Activated naive CD8-positive, alpha-beta T cell treated with anti-CD3 and anti-CD28 coated beads for 36 hours (primary cell): Measurements from ENCODE around the gene RPP25L. TPM values are rescaled to one million over a fixed set of nuclear protein-coding genes. Genes with fewer than 3 reads are reported as not detected.

Source experiments
- DNase-seq: peaks from one replicate; pipeline ENCODE4 v3.0.0; 2021
- H3K27ac Mint-ChIP-seq: one replicate; pipeline ENCODE4 v1.8.0; 2022; ENCODE audit warnings: mild to moderate bottlenecking, moderate library complexity, mixed read lengths
- H3K27me3 Mint-ChIP-seq: one replicate; pipeline ENCODE4 v1.8.0; 2022; ENCODE audit warnings: mild to moderate bottlenecking, mixed read lengths
- H3K36me3 Mint-ChIP-seq: one replicate; pipeline ENCODE4 v1.8.0; 2021; ENCODE audit warnings: mild to moderate bottlenecking, mixed read lengths
- H3K4me1 Mint-ChIP-seq: one replicate; pipeline ENCODE4 v1.8.0; 2021; ENCODE audit warnings: mixed read lengths
- H3K4me3 Mint-ChIP-seq: one replicate; pipeline ENCODE4 v1.8.0; 2022; ENCODE audit warnings: mild to moderate bottlenecking, moderate library complexity, mixed read lengths
- H3K9me3 Mint-ChIP-seq: one replicate; pipeline ENCODE4 v1.8.0; 2022; ENCODE audit warnings: mixed read lengths
- total RNA-seq, 2 experiments: library from RNA; stranded (reverse); gene quantifications; one replicate each; pipeline ENCODE4 v1.2.3, GENCODE V29; 2021

Gene RPP25L
- total RNA-seq, 2 experiments from 2014 or later, result 31.6 to 34.6 TPM

- Mint-ChIP-seq H3K27ac (no peak overlapping the region), H3K4me3 (peak overlapping the region; percentile 44), H3K4me1 (peaks cover 9% of the 10 kb centered on the region), H3K36me3 (no peaks in the 10 kb centered on the region), H3K9me3 (no peaks in the 10 kb centered on the region), H3K27me3 (peaks cover 83% of the 10 kb centered on the region)
- DNase-seq, result no peak
These were observed 22.9 kb downstream of the RPP25L start for GRCh38 chr9:34588671-34589635.

- no peak for DNase-seq
- Mint-ChIP-seq H3K27me3 (peaks cover 70% of the 10 kb centered on the region), H3K36me3 (no peaks in the 10 kb centered on the region), H3K27ac (no peak overlapping the region), H3K9me3 (no peaks in the 10 kb centered on the region), H3K4me1 (peaks cover 9% of the 10 kb centered on the region), H3K4me3 (no peak overlapping the region)
These were observed 24.6 kb downstream of the RPP25L start for GRCh38 chr9:34587271-34587670.

DNA sequence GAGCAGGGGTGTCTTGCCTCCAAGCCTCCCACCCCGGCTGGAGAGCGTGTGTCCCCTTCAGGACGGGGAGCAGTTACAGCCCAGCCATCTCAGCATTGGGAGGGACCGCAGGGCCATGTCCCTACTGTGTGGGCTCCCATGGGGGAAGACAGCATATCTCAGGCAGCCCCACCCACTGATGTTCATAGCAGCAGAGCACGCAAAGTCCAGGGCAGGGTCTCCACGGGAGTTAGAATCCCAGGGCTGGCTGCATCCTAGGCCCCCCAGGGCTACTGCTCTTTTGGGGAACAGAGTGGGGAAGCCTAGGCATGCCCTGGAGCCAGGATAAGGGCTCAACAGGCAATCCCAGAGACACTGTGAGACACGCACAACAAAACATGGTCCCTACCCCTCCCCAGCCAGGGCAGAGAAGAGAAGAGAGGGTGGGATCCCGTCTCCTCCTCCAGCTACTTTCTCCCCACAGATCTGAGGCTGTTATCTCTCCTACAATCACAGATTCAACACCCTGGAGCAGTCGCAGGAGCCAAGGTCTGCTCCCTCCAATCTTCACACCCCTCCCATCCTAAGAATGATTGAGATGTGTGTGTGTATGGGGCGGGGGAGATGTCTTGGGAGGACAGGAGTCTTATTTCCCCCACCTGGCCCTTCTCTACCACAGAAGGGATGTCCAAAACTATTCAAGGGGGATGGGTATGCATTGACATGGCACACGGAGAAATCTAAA is 25.8 kb downstream of the RPP25L start:
- H3K27ac Mint-ChIP-seq, result no peak overlapping the region
- H3K9me3 Mint-ChIP-seq, result no peaks in the 10 kb centered on the region
- H3K4me1 Mint-ChIP-seq, result peaks cover 9% of the 10 kb centered on the region

GRCh38 chr9:34584970-34585369 is 26.9 kb downstream of the RPP25L start:
- Mint-ChIP-seq H3K4me1 (peaks cover 4% of the 10 kb centered on the region), H3K4me3 (no peak overlapping the region), H3K36me3 (no peaks in the 10 kb centered on the region), H3K27ac (no peak overlapping the region), H3K27me3 (peaks cover 66% of the 10 kb centered on the region), H3K9me3 (no peaks in the 10 kb centered on the region)
- DNase-seq, result no peak

More for the DNA sequence above, 25.8 kb downstream of the RPP25L start:
- Mint-ChIP-seq H3K4me3 (no peak overlapping the region), H3K36me3 (no peaks in the 10 kb centered on the region), H3K27me3 (peaks cover 66% of the 10 kb centered on the region)
- no peak for DNase-seq

DNA sequence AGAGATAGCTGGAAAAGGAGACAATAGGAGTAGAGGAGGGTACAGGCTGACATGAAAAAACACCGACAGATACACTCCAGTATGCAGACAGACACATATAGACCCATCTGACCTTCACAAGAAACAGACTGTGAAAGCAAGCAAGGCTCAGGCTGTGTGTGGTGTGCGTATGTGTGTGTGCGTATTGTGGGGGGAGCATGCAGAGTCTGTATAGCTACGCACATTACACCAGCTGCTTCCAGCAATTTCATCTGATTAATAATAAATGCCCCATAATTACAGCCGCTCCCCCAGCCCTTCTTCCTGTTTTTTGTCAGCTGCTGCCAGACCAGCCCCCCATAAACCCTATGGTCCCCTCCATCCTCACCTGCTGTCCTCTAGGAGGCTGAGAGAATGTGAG is 29.1 kb downstream of the RPP25L start:
- peaks cover 2% of the 10 kb centered on the region for H3K4me1 Mint-ChIP-seq
- H3K27me3 Mint-ChIP-seq, result peaks cover 69% of the 10 kb centered on the region
- no peaks in the 10 kb centered on the region for H3K36me3 Mint-ChIP-seq
- H3K9me3 Mint-ChIP-seq, result no peaks in the 10 kb centered on the region
- no peak overlapping the region for H3K4me3 Mint-ChIP-seq
- H3K27ac Mint-ChIP-seq, result no peak overlapping the region
- no peak for DNase-seq

DNA sequence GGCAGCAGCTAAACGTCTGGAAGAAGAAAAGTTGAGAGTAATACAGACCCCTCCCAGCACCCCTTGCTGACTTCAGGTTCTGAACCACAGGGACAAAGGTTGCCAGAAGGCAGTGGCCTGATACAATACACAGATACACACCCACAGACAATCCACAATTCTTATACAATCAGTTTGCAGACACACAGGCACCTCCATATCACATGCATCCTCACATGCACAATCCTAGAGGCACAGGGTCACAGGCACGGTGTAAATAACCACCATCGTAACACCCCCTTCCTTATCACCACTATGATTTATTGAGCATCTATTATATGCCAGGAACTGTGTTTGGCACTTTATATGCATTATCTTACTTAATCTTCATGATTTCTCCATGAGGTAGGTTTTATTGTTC is 30.6 kb downstream of the RPP25L start:
- H3K4me1 Mint-ChIP-seq, result peaks cover 3% of the 10 kb centered on the region
- no peak overlapping the region for H3K27ac Mint-ChIP-seq
- no peaks in the 10 kb centered on the region for H3K36me3 Mint-ChIP-seq
- no peak for DNase-seq
- no peak overlapping the region for H3K4me3 Mint-ChIP-seq
- peaks cover 69% of the 10 kb centered on the region for H3K27me3 Mint-ChIP-seq
- no peaks in the 10 kb centered on the region for H3K9me3 Mint-ChIP-seq

DNA sequence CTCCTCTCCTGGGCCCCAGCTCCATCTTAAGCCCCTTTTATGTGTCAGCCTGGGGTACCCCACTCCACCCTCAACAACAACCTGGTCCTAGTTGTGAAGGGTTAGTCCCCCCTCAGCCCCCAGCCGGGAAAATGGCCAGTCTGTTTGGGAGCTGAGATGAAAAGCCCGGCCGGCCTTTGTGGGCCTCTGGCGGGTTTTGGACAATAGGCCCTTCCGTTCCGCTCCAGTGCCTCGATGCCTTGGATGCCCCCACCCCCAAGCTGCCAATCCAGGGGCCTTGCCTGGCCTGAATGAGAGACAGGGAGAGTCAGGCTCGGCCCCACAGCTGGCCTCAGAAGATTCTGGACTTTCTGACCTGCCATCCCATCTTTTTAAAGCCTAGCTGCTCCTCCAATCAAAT is 31.5 kb downstream of the RPP25L start:
- H3K27me3 Mint-ChIP-seq, result peaks cover 69% of the 10 kb centered on the region
- H3K9me3 Mint-ChIP-seq, result no peaks in the 10 kb centered on the region
- no peak overlapping the region for H3K4me3 Mint-ChIP-seq
- H3K27ac Mint-ChIP-seq, result no peak overlapping the region
- H3K36me3 Mint-ChIP-seq, result no peaks in the 10 kb centered on the region
- H3K4me1 Mint-ChIP-seq, result peaks cover 3% of the 10 kb centered on the region
- DNase-seq, result no peak

DNA sequence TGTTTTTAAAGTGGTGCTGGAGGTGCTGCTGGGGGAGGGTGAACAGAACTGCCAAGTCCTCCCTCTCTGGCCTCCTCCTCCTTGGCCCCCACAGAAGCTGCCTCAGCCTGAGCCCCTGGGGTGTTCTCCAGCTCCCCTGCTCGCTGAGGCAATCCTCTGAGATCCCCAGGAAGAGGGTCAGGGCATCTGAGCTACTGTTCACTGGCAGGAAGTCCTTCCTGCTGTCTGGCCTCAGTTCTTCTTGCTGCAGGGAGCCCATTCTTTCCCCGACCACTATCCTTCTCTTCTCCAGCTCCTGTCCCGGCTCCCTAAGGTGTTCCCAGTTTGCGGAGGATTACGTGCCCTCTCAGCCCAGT is 32.1 kb downstream of the RPP25L start:
- Mint-ChIP-seq H3K36me3 (no peaks in the 10 kb centered on the region), H3K4me3 (no peak overlapping the region), H3K9me3 (no peaks in the 10 kb centered on the region), H3K27ac (no peak overlapping the region), H3K27me3 (peaks cover 66% of the 10 kb centered on the region), H3K4me1 (peaks cover 3% of the 10 kb centered on the region)
- no peak for DNase-seq

- Mint-ChIP-seq H3K27me3 (peaks cover 66% of the 10 kb centered on the region), H3K4me3 (no peak overlapping the region), H3K4me1 (peaks cover 3% of the 10 kb centered on the region), H3K27ac (no peak overlapping the region), H3K36me3 (no peaks in the 10 kb centered on the region), H3K9me3 (no peaks in the 10 kb centered on the region)
- no peak for DNase-seq
These were observed 32.6 kb downstream of the RPP25L start for GRCh38 chr9:34579104-34579807.

GRCh38 chr9:34578241-34579103 is 33.4 kb downstream of the RPP25L start:
- H3K27ac Mint-ChIP-seq, result no peak overlapping the region
- H3K36me3 Mint-ChIP-seq, result no peaks in the 10 kb centered on the region
- H3K9me3 Mint-ChIP-seq, result no peaks in the 10 kb centered on the region
- H3K4me1 Mint-ChIP-seq, result peaks cover 3% of the 10 kb centered on the region
- peak; percentile 12 for DNase-seq
- no peak overlapping the region for H3K4me3 Mint-ChIP-seq
- peaks cover 69% of the 10 kb centered on the region for H3K27me3 Mint-ChIP-seq

- H3K4me1 Mint-ChIP-seq, result peaks cover 3% of the 10 kb centered on the region
- H3K9me3 Mint-ChIP-seq, result no peaks in the 10 kb centered on the region
- no peaks in the 10 kb centered on the region for H3K36me3 Mint-ChIP-seq
- no peak for DNase-seq
- peak overlapping the region; percentile 47 for H3K4me3 Mint-ChIP-seq
- H3K27me3 Mint-ChIP-seq, result peaks cover 67% of the 10 kb centered on the region
- no peak overlapping the region for H3K27ac Mint-ChIP-seq
These were observed 34.3 kb downstream of the RPP25L start for GRCh38 chr9:34577400-34578240.

DNA sequence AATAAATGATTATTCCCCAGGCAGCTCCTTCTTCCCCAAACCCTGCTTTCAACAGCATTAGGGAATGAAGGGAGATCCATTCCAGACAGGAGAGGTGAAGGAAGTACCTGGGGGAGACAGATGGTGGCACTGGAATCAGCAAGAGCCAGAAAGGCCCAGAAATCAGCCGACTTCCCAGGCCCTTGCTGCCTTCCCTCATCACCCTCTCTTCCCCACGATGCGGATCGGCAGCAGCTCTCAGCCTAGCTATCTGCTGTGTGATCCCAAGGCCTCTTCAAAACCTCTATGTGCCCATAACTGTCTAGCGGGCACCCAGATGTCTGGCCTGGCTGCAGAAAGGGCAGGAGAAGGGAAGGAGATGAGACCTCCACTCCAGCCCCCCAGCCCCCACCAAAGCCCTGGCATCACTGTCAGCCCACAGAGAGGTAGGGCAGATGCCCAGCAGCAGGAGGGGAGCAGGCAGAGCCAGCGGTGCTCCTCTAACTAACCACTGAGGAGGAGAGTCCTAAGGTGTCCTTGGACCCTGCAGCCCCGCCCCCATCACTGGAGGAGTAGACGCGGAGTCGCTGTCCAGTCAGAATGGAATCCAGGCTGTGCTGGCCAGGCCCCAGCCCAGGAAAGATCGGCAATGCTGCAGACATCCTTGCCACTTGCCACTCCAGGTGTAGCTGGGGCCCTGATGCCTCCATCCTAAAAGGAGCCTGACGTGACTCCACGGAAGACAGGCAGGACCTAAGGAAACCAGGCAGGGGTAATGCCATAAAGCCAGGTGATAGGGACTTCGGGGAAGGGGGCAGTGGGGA is 35.1 kb downstream of the RPP25L start:
- Mint-ChIP-seq H3K4me1 (peaks cover 3% of the 10 kb centered on the region), H3K36me3 (no peaks in the 10 kb centered on the region), H3K27me3 (peaks cover 67% of the 10 kb centered on the region), H3K9me3 (no peaks in the 10 kb centered on the region), H3K27ac (no peak overlapping the region), H3K4me3 (no peak overlapping the region)
- no peak for DNase-seq
